ENCODE measurements around the gene PRR33.
A peak's percentile ranks its signal among the peaks of the same experiment; 100 is the strongest.
"Not testable (repeated sequence)": the region's sequence is repeated elsewhere in the genome, so short reads cannot be mapped to it uniquely, and the experiment has no call there.

Gene PRR33

DNA sequence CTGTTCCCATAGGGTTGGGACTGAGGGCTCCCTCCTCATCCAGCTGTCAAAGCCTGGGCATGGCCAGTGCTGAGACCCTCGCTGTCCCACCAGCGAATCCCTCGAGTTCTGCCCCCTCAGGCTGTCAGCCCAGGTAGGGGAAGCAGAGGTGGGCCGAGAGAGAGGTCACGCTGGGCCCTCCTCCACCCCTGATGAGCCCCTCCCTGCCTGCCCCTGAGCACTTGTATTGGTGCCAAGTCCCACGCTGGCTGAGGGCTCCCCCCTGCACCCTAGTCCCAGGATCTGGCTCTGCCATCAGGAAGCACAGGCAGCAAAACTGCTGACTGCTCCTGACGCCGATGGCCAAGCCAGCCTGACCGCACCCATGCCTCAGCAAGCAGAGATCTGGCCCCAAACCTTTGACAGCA, 3.3 kb downstream of the PRR33 start:
- ChIA-PET POLR2A (no interaction called here), CTCF (interaction anchor here (0.9 to 1.4 kb wide), 2 partner anchors 262 to 264 kb away, joined by 3 to 4 read pairs; no protein-coding TSS in a partner anchor)
- no peak for DNase-seq (ENCODE audit: low read depth, low spot score)
- no peak overlapping the region for H3K4me3 ChIP-seq (ENCODE audit: low read depth, low read length)
- no peak for TF ChIP-seq CTCF (IDR thresholded peaks at IDR 0.05; ENCODE audit: insufficient read depth, low read length, missing control alignments)

- ChIA-PET CTCF (interaction anchor here (1.4 kb wide), 1 partner anchor 264 kb away, joined by 3 read pairs; no protein-coding TSS in a partner anchor), POLR2A (no interaction called here)
- no peak overlapping the region for H3K4me3 ChIP-seq (ENCODE audit: low read depth, low read length)
- no peak for DNase-seq (ENCODE audit: low read depth, low spot score)
- TF ChIP-seq CTCF (IDR thresholded peaks at IDR 0.05; ENCODE audit: insufficient read depth, low read length, missing control alignments): no peak
These were observed 4.0 kb downstream of the PRR33 start for GRCh38 chr11:1887451-1888346.

DNA sequence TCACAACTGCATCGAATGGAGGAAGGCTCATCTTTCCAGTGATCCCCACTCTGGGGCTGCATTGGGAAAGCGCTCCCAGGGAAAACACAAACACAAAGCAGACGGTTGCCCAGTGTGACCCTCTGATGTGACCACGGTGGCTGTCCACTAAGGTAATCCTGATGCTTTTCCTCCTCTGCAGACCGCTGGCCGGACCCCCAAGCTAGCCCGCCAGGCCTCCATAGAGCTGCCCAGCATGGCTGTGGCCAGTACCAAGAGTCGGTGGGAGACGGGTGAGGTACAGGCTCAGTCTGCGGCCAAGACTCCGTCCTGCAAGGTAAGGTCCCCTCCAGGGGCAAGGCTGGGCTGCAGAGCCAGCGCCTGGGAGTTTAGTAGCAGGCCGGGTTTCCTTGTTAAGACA, 5.1 kb downstream of the PRR33 start:
- POLR2A ChIA-PET; H3K4me3 ChIP-seq (ENCODE audit: low read depth, low read length); DNase-seq (ENCODE audit: low read depth, low spot score); CTCF ChIA-PET: not testable (repeated sequence)

DNA sequence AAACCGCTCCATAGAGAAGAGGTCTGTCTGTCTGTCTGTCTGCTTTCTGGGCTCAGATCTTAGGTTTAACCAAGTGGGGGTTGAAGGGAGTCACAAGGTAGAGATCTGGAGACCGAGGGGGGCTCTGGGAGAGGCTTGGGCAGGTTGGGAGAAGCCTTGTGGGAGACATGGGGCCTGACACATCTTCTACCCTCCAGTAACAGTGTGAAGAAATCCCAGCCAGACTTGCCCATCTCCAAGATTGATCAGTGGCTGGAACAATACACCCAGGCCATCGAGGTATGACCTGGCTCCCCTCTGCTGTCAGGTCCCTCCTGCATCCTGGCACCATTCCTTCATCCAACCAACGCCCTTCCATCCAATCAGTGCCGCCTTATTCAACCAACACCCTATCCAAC, 7.4 kb downstream of the PRR33 start:
- no peak for DNase-seq (ENCODE audit: low read depth, low spot score)
- POLR2A ChIA-PET: no interaction called here
- no peak overlapping the region for H3K4me3 ChIP-seq (ENCODE audit: low read depth, low read length)
- TF ChIP-seq CTCF (IDR thresholded peaks at IDR 0.05; ENCODE audit: insufficient read depth, low read length, missing control alignments): no peak
- CTCF ChIA-PET: interaction anchor here (1.3 to 4.6 kb wide), 2 partner anchors 33 to 268 kb away, joined by 5 to 86 read pairs; no protein-coding TSS in a partner anchor

DNA sequence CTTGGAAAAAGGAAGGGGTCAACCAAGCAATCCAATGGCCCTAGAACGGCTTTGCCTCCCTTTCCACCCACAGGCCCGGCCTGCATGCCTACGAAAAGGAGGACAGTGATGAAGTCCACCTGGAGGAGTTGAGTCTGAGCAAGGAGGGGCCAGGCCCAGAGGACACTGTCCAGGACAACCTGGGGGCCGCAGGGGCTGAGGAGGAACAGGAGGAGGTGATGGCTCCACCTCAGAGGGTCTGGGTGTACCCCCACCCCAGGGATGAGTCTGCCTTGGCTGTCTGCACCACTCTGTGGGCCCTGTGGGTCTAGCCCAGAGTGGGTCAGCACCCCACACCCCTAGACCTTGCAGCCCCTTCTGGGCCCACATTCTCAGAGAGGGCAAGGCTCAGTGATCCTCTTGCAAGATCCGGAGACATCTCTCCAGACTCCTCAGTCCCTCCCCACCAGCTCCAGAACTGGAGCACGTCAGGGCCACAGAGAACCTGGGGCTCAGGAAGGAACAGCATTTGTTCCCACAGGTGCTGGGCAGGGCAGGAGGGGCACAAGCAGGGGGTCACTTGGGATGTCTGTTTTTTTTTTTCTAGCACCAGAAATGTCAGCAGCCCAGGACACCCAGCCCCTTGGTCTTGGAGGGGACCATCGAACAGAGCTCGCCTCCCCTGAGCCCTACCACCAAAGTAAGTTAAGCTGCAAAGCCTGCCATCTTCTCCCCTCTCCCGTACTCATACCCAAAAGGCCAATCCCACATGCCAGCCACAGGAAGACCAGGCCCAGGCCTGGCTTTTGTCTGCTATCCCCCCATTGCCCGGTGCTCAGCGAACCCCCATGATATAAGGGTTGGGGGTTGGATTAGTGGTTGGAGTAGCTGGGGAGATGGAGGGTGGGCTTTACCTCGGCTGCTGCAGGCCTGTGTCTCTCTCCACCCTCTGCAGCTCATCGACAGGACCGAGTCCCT, 8.1 kb downstream of the PRR33 start:
- CTCF ChIA-PET: interaction anchor here (0.6 to 4.6 kb wide), 22 partner anchors 14 to 319 kb away, joined by 3 to 86 read pairs (median 10); partner anchors contain the start of genes SYT8 and TNNT3
- POLR2A ChIA-PET: no interaction called here
- no peak for TF ChIP-seq CTCF (IDR thresholded peaks at IDR 0.05; ENCODE audit: insufficient read depth, low read length, missing control alignments)
- no peak overlapping the region for H3K4me3 ChIP-seq (ENCODE audit: low read depth, low read length)
- no peak for DNase-seq (ENCODE audit: low read depth, low spot score)

- H3K4me3 ChIP-seq (ENCODE audit: low read depth, low read length): no peak overlapping the region
- peak; percentile 95 for TF ChIP-seq CTCF (IDR thresholded peaks at IDR 0.05; ENCODE audit: insufficient read depth, low read length, missing control alignments)
- CTCF ChIA-PET: interaction anchor here (0.5 to 4.6 kb wide), 46 partner anchors 9 to 432 kb away, joined by 3 to 86 read pairs (median 6); partner anchors contain the start of genes H19, LSP1, PRR33 and SYT8
- no peak for DNase-seq (ENCODE audit: low read depth, low spot score)
- POLR2A ChIA-PET: no interaction called here
These were observed 9.1 kb downstream of the PRR33 start for GRCh38 chr11:1882265-1883238.
